Midbrain (tissue), 1 donor: ENCODE results near the gene KLHL15.
"Not testable (repeated sequence)": the region's sequence is repeated elsewhere in the genome, so short reads cannot be mapped to it uniquely, and the experiment has no call there.

Source experiments
- DNase-seq: peaks from one replicate; lab custom pipeline; 2025; lab: John Stamatoyannopoulos, UW

The KLHL15 gene

DNA sequence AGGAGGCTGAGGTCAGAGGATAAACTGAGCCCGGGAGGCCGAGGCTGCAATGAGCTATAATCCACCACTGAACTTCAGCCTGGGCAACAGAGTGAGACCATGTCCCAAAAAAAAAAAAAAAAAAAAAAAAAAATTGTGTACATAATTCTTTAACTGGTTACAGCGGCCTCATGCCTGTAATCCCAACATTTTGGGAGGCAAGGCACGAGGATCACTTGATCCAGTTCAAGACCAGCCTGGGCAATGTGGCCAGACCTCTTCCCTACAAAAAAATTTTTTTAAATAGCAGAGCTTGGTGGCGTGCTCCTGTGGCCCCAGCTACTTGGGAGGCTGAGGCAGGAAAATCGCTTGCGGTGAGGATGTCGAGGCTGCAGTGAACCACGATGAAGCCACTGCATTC, 9.3 kb downstream of the KLHL15 start:
- DNase-seq: no peak

DNA sequence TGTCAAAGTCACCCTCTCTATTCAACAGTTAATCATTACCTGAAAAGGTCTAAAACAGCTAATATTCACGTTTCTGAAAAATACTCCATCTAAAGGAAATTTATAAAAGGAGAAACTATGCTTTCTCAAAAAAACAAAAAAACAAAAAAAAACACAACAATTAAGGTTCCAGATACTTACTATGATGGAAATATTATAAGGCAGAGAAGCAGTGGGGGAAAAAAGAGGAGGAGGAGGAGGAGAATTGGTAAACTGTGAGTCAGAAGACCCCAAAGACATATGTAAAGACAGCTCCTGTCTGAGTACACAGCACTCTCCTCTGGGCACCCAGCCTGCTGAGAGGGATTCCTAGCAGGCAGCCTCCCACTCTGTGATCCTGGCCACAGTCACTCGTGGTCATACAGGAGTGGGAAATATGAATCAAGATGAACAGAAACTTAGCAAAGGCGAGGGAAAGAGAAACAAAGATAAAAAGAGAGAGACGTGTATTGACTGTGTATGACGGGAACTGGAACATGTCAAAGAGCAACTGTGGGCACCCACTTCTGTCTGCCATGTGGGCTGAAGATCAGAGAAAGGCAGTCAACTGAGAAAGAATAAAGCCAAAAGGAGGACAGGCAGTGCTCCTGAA, 12.5 kb downstream of the KLHL15 start:
- no peak for DNase-seq

DNA sequence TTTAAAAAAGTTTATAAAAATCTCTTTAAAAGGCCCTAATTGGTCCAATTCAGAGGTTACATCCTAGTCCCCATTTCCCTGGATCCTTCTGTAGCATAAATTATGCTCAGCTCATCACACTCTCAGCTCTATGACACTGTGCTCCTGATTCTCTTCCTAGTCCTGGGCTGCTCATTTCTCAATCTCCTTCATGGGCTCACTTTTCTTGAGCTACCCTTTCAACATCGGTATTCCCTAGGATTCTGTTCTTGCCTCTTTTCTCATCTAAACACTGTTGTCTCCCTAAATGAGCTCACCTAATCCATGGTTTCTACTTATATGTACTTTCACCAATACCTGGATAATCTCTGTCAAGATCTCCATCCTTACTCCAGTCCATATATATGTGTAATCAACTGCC, 14.7 kb downstream of the KLHL15 start:
- no peak for DNase-seq

DNA sequence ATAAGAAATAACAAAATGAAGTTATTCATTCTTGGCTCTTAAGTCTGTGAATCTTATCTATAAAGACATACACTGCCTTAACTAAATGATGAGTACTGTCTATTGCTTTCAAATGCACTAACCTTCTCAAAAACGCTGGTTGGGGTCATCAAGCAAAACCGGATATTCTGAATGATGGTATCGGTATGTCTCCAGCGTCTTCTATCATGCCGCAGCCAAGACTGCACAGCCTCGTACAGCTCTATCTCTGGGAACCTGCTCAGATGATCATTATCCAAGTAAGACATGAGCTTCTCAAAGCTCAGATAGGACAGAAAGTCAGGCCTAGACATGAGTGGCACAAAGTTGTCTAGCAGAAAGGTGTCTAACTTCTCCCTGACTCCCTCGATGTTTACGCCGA, 21.1 kb downstream of the KLHL15 start:
- no peak for DNase-seq

DNA sequence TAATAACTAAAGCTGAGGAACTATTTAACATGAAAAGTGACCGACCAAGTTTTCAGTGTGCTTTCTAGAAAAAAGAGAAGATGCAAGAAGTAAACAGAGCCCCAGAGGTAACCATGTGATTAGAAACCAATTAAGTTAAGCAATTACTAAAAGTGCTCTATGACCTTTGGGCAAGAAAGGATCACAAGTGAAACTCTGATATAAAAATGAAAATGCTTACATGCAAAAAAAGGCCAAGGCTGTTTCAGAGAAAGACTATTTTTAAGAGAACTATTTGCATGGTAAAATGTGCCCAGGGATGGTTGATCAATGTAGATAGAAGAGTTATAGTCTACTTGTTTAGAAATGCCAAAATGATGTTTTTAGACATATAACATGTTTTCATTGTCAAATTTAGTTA, 22.0 kb downstream of the KLHL15 start:
- no peak for DNase-seq

DNA sequence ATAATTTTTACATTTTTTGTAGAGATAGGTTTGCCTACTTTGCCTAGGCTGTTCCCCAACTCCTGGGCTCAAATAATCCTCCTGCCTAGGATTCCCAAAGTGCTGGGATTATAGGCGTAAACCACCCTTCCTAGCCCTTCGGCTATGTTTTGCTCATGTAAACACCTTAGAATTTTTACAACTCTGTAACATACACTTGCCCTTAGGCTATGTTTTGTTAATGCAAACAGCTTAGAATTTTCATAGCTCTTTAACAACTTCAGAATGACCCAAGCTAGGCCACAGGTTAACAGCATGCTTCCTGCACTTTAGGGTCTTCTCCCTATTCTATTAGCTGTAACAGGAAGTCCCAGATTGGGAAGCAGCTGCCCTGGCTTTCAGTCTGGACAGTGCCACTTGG, 24.2 kb downstream of the KLHL15 start:
- no peak for DNase-seq

DNA sequence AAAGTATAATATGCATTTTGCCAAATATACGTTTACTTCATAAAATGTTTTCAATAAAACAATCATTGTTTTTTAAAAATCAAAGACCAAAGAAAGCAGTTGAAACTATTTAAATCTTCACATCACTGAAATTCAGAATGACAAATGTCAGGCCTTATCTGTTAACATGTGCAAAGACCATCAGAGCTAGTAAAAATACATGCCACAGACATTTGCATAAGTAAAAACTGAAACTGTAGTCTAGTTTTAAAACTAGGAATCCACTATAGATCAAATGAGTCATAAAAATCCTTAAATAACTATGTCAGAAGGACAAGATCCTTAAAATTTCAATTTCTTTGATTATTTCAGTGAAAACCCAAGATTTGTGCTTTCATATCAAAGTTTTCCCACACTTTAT, 24.8 kb downstream of the KLHL15 start:
- DNase-seq: no peak

DNA sequence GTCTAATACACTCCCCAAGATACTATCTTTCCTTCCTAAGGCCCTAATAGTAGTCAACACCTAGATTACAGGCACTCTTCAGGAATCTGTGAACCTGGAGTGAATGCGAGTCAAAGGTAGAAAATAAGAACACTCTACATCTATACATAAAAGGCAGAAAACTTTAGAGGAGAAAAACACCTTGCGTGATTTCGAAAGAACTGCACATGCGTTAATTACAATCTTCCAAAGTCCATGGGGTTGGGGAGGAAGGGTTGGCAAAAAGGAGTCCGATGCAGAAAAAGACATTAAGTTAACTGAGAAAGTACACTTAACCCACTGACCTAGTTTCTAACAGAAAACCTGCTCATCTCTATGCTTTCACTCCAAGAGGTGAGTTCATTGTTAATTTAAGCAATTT, 27.3 kb downstream of the KLHL15 start:
- no peak for DNase-seq

DNA sequence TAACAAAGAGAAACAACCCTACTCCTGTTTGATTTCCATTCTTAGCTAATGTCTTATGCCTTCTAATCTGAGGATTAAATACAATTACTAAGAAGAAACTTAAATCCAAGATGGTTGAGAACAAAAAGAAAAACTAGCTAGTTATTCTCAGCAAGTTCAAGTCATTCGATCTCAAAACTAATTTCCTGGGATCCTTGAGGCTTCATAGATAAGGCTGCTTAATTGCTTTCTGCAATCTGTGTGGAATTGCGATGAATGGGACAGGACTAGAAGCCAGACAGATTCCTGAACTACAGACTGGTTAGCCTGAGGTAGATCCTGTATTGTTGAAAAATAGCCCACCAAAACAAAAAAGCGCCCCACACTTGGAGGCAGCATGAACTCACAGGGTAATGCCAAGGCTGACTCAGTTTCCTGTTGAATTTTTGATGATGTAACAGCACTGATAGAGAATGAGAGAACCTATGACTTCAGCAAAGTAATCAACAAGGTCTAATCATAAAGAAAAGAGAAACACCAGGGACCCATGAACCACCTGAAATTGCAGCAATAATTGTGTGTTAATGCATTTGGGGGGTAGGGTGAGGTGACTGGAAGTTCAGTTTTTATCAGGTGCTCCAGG, 33.9 kb downstream of the KLHL15 start:
- no peak for DNase-seq

DNA sequence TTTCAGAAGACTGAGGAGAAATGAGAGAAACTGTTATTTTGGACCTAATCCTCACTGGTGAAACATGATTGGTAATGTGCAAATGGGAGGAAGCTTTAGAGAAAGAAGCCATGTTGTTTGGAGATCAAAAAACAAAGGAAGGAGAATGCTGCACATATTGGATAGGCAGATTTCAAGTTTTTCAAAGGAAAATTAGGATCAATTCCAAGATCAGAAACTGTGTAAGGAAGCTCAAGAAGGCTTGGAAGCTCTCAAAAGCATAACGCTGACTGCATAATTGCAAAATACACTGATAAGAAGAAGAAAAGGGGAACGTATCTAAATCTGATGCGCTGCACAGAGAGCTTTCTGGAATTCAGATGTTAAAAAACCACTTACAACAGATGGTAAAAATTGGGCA, 34.6 kb downstream of the KLHL15 start:
- no peak for DNase-seq

DNA sequence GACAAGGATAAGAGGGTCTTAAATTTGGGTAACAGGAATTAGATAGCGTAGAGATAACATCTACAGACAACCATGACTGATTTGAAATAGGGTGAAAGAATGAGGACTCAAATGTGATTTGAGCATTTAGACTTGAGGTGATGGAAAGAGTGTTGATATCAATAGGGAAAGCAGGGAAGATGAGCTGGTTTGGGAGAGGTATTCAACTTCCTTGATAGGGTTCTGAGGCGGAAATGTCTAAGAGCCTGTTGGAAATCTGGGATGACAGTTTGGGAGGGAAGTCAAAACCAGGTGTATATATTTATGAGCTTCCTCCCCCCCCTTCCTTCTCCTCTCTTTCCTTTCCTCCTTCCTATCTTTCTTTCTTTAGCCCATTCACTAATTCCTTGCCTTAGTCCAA, 36.5 kb downstream of the KLHL15 start:
- DNase-seq: no peak

DNA sequence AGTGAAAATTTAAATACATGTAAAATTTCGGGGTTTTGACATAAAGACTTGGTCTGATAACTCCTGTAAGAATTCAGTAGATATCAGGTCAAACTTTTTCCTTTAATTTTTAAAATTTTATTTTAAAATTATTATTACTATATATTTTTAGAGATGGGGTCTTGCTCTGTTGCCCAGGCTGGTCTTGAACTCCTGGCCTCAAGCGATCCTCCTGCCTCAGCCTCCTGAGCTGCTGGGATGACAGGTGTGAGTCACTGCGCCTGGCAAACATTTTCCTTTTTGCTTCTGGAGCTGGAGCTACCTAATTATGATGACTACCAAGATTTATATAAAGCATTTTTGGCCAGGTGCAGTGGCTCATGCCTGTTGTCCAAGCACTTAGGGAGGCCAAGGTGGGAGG, 37.3 kb downstream of the KLHL15 start:
- no peak for DNase-seq

DNA sequence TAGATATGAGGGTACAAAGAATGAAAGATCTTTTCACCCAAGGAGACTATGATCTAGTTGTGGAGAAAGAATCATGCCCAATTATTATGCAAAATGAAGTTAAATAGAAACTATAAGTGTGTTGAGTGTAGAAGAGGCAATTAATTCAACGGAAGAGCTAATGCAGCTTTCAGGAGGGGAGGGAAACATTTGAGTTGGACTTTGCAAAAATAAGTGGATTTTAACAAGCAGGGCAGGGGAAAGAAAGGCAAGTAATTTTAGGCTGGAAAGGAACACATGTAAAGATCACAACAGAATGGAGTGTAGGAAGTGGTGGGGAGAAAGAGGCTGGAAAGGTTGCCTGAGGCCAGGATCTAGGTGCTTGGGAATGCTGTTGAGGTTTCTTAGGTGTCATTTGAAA, 44.1 kb downstream of the KLHL15 start:
- no peak for DNase-seq

DNA sequence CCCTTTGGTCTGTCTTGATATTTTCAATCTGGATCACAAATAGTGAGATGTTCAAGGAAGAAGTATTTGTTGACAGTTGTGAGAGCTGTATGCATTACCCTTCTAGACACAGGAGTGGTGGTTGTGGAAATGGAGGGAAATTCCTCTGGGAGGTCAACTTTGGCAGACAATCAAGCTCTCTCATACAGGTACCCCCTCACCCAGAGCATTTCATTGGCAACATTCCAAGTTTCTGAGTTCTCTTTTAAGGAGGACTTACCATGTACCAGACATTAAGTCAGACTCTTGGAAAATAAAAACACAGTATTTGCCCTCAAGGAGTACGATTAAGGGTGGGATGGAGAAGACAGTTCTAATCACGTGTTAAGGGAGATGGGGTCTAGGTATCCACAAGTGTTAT, 45.3 kb downstream of the KLHL15 start:
- no peak for DNase-seq

DNA sequence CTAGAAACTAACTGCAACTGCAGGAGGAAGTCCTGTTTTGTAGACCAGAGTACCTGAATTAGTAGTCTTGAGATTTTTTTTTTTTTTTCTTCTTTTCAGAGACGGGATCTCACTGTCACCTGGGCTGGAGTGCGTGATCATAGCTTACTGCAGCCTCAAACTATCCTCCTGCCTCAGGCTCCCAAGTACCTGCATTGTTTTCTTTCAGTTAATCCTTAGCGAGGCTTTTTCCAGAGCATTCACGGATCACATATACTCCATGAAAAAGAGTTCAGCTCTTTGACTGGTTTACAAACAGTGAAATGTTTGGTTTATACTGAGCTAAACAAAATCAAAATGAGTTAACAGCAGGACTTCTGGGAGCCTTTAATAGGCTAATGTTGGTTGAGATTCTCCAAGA, 45.8 kb downstream of the KLHL15 start:
- no peak for DNase-seq

DNA sequence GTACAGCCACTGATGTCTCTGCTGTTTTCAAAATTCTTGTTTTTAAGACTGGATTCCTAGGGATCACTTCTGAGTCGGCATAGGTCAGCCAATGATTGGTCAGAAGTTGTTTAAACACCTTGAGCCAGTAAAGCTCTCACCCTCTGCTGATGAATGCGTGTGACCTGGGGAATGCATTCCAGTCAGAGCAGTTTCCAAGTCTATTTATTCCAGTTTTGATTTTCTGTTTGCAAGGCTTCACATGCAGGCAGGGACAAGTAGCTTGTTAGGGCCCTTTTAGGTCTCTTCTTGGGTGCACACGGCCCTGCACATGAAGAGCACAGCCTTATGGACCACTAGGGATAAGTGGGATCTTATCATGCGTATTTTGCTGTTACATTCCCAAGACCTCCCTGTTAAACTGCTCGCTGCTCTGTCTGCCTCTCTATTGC, 47.0 kb downstream of the KLHL15 start:
- DNase-seq: no peak

DNA sequence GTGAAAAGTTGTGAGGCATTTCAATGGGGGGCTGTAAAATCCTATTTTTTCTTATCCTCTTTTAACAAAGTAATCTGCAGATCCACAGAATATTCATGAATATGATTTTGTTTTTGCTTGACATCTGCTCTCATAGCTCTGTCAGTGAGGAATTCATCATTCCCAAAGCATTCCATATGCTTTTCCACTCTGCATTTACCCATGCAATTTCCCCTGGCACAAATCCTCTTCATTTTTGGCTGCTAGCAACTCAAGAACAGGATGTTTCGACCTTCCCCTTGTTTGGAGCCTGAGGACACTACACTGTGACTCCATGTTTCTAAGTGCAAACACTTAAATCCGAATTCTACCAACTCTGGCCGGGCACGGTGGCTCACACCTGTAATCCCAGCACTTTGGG, 48.5 kb downstream of the KLHL15 start:
- DNase-seq: no peak

DNA sequence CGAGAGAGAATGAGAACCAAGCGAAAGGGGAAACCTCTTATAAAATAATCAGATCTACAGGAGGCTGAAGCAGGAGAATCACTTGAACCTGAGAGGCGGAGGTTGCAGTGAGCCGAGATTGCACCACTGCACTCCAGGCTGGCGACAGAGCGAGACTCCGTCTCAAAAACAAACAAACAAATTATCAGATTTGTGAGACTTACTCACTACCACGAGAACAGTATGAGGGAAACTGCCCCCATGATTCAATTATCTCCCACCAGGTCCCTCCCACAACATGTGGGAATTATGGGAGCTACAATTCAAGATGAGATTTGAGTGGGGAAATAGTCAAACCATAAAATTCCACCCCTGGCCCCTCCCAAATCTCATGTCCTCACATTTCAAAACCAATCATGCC, 61.4 kb downstream of the KLHL15 start:
- DNase-seq: not testable (repeated sequence)

DNA sequence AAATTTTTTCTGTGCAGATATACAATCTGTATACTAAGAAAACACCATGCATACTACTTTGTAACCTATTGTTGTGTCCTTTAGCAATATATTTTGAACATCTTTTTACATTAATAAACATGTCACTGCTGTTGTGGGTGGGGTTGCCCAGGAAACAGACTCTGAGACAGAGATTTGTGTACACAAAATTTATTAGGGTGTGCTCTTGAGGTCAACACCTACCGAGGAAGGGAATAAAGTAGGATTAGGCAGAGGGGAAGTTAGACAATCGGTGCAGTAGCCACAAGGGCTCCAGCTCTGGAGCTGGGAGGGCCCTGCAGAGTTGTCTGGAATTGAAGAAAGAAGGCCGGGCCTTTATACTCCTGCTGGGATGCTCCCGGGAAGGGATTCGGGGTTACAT, 62.8 kb downstream of the KLHL15 start:
- no peak for DNase-seq

DNA sequence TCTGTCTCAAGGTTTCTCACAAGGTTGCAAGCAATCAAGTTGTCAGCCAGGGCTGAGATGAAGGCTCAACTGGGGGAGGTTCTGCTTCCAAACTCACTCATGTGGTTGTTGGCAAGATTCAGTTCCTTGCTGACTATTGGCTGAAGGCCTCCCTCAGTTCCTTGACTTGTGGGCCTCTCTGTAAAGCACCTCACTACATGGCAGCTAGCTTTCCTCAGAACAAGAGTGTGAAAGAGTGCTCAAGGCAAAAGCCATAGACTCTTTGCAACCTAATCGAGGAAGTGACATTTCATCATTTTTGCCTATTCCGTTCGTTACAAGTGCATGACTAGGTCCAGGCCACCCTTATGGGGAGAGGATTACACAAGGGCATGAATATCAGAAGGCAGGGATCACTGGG, 67.2 kb downstream of the KLHL15 start:
- DNase-seq: no peak

DNA sequence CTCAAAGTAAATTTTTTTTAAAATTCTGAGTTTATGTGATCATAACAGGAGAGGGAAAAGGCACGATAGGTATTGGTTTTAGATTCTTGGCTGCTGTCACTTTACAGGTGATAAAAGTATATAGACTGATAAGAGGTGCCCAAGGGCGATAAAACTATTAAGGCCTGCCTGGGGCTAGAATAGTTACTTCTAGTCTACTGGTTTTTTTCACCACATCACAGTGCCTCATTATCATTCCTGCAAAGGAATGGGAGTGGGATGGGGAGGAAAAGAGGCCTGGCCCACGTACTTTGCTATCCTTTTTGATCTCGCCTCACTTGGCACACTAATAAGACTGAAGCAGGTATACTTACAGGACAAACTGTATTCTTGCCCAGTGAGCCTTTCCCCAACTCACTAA, 72.6 kb downstream of the KLHL15 start:
- no peak for DNase-seq

DNA sequence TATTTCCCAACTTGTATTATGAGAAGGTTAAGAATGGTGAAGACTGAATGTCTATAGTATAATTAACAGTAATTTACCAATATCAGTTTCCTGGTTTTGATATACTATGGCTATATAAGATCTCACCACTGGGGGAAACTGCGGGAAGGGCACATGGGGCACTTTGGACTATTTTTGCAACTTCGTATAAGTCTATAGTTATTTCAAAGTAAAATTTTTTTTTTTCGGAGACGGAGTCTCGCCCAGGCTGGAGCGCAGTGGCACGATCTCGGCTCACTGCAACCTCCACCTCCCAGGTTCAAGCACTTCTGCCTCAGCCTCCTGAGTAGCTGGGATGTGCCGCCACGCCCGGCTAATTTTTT, 73.1 kb downstream of the KLHL15 start:
- DNase-seq: no peak

DNA sequence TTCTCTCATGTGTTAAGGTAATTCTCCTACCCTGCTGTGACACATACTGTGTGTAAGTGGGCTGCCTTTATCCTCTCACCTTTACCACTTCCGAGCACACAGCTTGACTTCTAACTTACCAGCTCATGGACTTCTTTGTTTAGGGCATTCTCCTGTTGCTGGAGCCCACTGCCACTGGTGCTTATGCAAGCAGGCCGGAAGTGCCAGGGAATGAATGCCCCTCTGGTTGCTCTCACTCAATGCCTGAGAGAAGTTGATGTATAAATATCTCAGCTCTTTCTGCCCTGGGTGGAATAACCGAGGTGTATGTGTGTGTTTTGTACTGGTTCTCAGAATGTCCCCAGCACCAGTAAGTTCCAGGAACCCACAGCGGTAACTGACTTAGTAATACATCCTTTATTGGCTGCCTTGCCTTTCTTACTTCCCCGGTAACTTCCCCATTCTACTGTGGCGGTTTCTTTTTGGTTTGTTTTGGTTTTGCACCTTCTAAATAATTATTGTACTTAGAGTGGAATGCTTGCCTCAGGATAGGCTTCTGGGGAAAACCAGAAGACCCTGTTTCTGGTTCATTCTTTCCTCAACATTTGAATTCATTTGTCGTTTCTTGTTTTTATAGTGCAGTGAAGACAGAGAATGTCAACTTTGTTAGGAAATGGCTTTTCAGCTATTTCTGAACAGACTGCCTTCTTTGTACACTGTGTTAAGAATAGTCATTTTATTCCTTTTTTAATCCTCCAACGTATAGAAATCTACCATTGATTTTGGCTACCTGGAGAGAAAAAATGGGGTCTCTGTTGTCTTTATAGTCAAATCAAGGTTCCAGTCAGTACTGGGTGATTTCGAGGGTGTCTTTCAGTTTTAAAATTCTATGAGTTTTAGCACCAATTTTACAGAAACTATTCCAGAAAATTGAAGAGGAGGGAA, 73.7 kb downstream of the KLHL15 start:
- peak; percentile 6 for DNase-seq
